Measurements from ENCODE around the gene DAGLA. TPM values are rescaled to one million over a fixed set of nuclear protein-coding genes. Genes with fewer than 3 reads are reported as not detected.
"Not testable (repeated sequence)": the region's sequence is repeated elsewhere in the genome, so short reads cannot be mapped to it uniquely, and the experiment has no call there.

The DAGLA gene
- total and polyA plus RNA-seq, 2 donors (not counting 1 experiment from before 2014, with no cell fraction given), result 0.06 TPM; not detected in 1

GRCh38 chr11:61671527-61671926 is 8.7 kb upstream of the DAGLA start:
- WGBS (ENCODE audit: insufficient coverage), result 45% methylated on average over 5 of the region's 5 CpGs
- Mint-ChIP-seq H3K9me3 (ENCODE audit: insufficient read depth) (no peaks in the 10 kb centered on the region), H3K27ac (no peak overlapping the region), H3K4me3 (no peak overlapping the region), H3K27me3 (peaks cover 34% of the 10 kb centered on the region), H3K4me1 (no peaks in the 10 kb centered on the region)
- Histone ChIP-seq H3K4me3 (ENCODE audit: control extremely low read depth in 1 of 5, extremely low read depth in 1 of 5, insufficient read depth in 1 of 5, low read depth in 2 of 5, low read length in 4 of 5) (no peak overlapping the region), H3K9me3 (ENCODE audit: control extremely low read depth in 1 of 3, control insufficient read depth in 2 of 3, insufficient read depth in 1 of 3, low read length in 2 of 3) (no peaks in the 10 kb centered on the region), H3K79me2 (ENCODE audit: control insufficient read depth, insufficient read depth, low read length) (no peaks in the 10 kb centered on the region), H3K4me2 (replicated peaks; ENCODE audit: low read depth, low read length, poor library complexity, severe bottlenecking) (no peak overlapping the region), H2AFZ (ENCODE audit: insufficient read depth, low read depth, low read length, poor library complexity, severe bottlenecking) (no peak overlapping the region), H3K4me1 (ENCODE audit: control insufficient read depth in 2 of 2, insufficient read depth in 2 of 2, low read length in 2 of 2) (no peaks in the 10 kb centered on the region), H4K20me1 (ENCODE audit: control insufficient read depth, insufficient read depth, low read length, poor library complexity, severe bottlenecking) (no peaks in the 10 kb centered on the region), H3K27me3 (replicated peaks in 1 of 4; ENCODE audit: control extremely low read depth in 1 of 4, control insufficient read depth in 3 of 4, insufficient read depth in 4 of 4, low read length in 3 of 4) (peaks cover 0 to 6% (median 1%) of the 10 kb centered on the region in 4 experiments), H3K27ac (ENCODE audit: low read length in 2 of 2) (no peak overlapping the region), H3K9ac (ENCODE audit: low read length) (no peak overlapping the region), H3K36me3 (replicated peaks in 1 of 2; ENCODE audit: control extremely low read depth in 1 of 2, control insufficient read depth in 1 of 2, extremely low read depth in 1 of 2, insufficient read depth in 2 of 2, low read length in 1 of 2) (no peaks in the 10 kb centered on the region)
- no peak for DNase-seq
- no peak for ATAC-seq (ENCODE audit: low read depth)
- intact Hi-C loops (cut with micrococcal nuclease), result no loop called here
- no peak for TF ChIP-seq EZH2 (IDR thresholded peaks at IDR 0.05; ENCODE audit: borderline replicate concordance, insufficient read depth, low read depth, low read length, poor library complexity, severe bottlenecking)
- TF ChIP-seq, protein P1, sequence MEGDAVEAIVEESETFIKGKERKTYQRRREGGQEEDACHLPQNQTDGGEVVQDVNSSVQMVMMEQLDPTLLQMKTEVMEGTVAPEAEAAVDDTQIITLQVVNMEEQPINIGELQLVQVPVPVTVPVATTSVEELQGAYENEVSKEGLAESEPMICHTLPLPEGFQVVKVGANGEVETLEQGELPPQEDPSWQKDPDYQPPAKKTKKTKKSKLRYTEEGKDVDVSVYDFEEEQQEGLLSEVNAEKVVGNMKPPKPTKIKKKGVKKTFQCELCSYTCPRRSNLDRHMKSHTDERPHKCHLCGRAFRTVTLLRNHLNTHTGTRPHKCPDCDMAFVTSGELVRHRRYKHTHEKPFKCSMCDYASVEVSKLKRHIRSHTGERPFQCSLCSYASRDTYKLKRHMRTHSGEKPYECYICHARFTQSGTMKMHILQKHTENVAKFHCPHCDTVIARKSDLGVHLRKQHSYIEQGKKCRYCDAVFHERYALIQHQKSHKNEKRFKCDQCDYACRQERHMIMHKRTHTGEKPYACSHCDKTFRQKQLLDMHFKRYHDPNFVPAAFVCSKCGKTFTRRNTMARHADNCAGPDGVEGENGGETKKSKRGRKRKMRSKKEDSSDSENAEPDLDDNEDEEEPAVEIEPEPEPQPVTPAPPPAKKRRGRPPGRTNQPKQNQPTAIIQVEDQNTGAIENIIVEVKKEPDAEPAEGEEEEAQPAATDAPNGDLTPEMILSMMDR (IDR thresholded peaks at IDR 0.05), result no peak
- POLR2A ChIA-PET, result no interaction called here
- CTCF ChIA-PET, result no interaction called here

GRCh38 chr11:61673946-61674467 is 6.2 kb upstream of the DAGLA start:
- H2AFZ ChIP-seq (ENCODE audit: insufficient read depth, low read depth, low read length, poor library complexity, severe bottlenecking); H3K36me3 ChIP-seq (replicated peaks in 1 of 2; ENCODE audit: control extremely low read depth in 1 of 2, control insufficient read depth in 1 of 2, extremely low read depth in 1 of 2, insufficient read depth in 2 of 2, low read length in 1 of 2); H3K27ac Mint-ChIP-seq; intact Hi-C loops (cut with micrococcal nuclease); H3K4me3 ChIP-seq (ENCODE audit: control extremely low read depth in 1 of 5, extremely low read depth in 1 of 5, insufficient read depth in 1 of 5, low read depth in 2 of 5, low read length in 4 of 5); POLR2A ChIA-PET; CTCF ChIA-PET; H3K27me3 ChIP-seq (replicated peaks in 1 of 4; ENCODE audit: control extremely low read depth in 1 of 4, control insufficient read depth in 3 of 4, insufficient read depth in 4 of 4, low read length in 3 of 4); H3K9me3 ChIP-seq (ENCODE audit: control extremely low read depth in 1 of 3, control insufficient read depth in 2 of 3, insufficient read depth in 1 of 3, low read length in 2 of 3); H3K4me2 ChIP-seq (replicated peaks; ENCODE audit: low read depth, low read length, poor library complexity, severe bottlenecking); H3K4me3 Mint-ChIP-seq; DNase-seq; H3K4me1 ChIP-seq (ENCODE audit: control insufficient read depth in 2 of 2, insufficient read depth in 2 of 2, low read length in 2 of 2); H3K4me1 Mint-ChIP-seq; H3K27ac ChIP-seq (ENCODE audit: low read length in 2 of 2); H3K9me3 Mint-ChIP-seq (ENCODE audit: insufficient read depth); H4K20me1 ChIP-seq (ENCODE audit: control insufficient read depth, insufficient read depth, low read length, poor library complexity, severe bottlenecking); H3K79me2 ChIP-seq (ENCODE audit: control insufficient read depth, insufficient read depth, low read length); ATAC-seq (ENCODE audit: low read depth); H3K9ac ChIP-seq (ENCODE audit: low read length): not testable (repeated sequence)
- H3K27me3 Mint-ChIP-seq, result peaks cover 47% of the 10 kb centered on the region
- 80% methylated on average over 2 of the region's 2 CpGs for WGBS (ENCODE audit: insufficient coverage)
